H9 (cell line): ENCODE results near the gene ERC1. TPM values are rescaled to one million over a fixed set of nuclear protein-coding genes. Genes with fewer than 3 reads are reported as not detected.

ENCODE experiments used
- DNase-seq: peaks from one replicate; pipeline ENCODE4 v3.0.0-alpha.2; 2017
- H2AFZ ChIP-seq: one replicate; pipeline ENCODE4 v1.6.1; 2013; ENCODE audit warnings: mild to moderate bottlenecking, low read length, control low read depth, moderate library complexity
- H2AK5ac ChIP-seq: 2 replicates; pipeline ENCODE4 v1.6.1; 2013; ENCODE audit warnings: low read length, control low read depth, mixed read lengths; ENCODE audit not compliant: insufficient read length
- H2BK120ac ChIP-seq: one replicate; pipeline ENCODE4 v1.6.1; 2013; ENCODE audit warnings: low read depth, mild to moderate bottlenecking, low read length, control low read depth, inconsistent platforms; ENCODE audit not compliant: poor library complexity, severe bottlenecking
- H2BK12ac ChIP-seq: 2 replicates; pipeline ENCODE4 v1.6.1; 2013; ENCODE audit warnings: low read length, control low read depth, mixed read lengths, low read depth; ENCODE audit not compliant: insufficient read length
- H2BK15ac ChIP-seq: 2 replicates; pipeline ENCODE4 v1.6.1; 2013; ENCODE audit warnings: low read depth, low read length, control low read depth
- H2BK20ac ChIP-seq: one replicate; pipeline ENCODE4 v1.6.1; 2013; ENCODE audit warnings: low read depth, mild to moderate bottlenecking, low read length, control low read depth, inconsistent platforms; ENCODE audit not compliant: poor library complexity, severe bottlenecking
- H2BK5ac ChIP-seq: 2 replicates; pipeline ENCODE4 v1.6.1; 2013; ENCODE audit warnings: low read length, control low read depth, mixed read lengths; ENCODE audit not compliant: insufficient read length
- H3K14ac ChIP-seq: 2 replicates; pipeline ENCODE4 v1.6.1; 2013; ENCODE audit warnings: low read length, control low read depth; ENCODE audit not compliant: insufficient read depth
- H3K18ac ChIP-seq: 2 replicates; pipeline ENCODE4 v1.6.1; 2013; ENCODE audit warnings: low read depth, mild to moderate bottlenecking, mixed read lengths, low read length, control low read depth; ENCODE audit not compliant: insufficient read length
- H3K23ac ChIP-seq: 2 replicates; pipeline ENCODE4 v1.6.1; 2013; ENCODE audit warnings: low read length, control low read depth, mixed read lengths, low read depth; ENCODE audit not compliant: insufficient read length
- H3K23me2 ChIP-seq: 2 replicates; pipeline ENCODE4 v1.6.1; 2013; ENCODE audit warnings: low read depth, mild to moderate bottlenecking, mixed read lengths, low read length, control low read depth; ENCODE audit not compliant: insufficient read length, poor library complexity, severe bottlenecking
- H3K27ac ChIP-seq: 2 replicates; pipeline ENCODE4 v1.5.1; 2013; ENCODE audit warnings: low read length, control low read depth, mixed read lengths, low read depth; ENCODE audit not compliant: insufficient read length
- H3K27me3 ChIP-seq: 2 replicates; pipeline ENCODE4 v1.6.1; 2013; ENCODE audit warnings: low read length, control low read depth, inconsistent platforms; ENCODE audit not compliant: insufficient read depth
- H3K4ac ChIP-seq: 2 replicates; pipeline ENCODE4 v1.6.1; 2013; ENCODE audit warnings: low read depth, mild to moderate bottlenecking, control low read depth, inconsistent platforms, low read length, moderate library complexity
- H3K4me1 ChIP-seq: 2 replicates; pipeline ENCODE4 v1.6.1; 2013; ENCODE audit warnings: low read length, control low read depth, inconsistent platforms; ENCODE audit not compliant: insufficient read depth
- H3K4me2 ChIP-seq: 2 replicates; pipeline ENCODE4 v1.6.1; 2013; ENCODE audit warnings: low read length, control low read depth, mixed read lengths; ENCODE audit not compliant: insufficient read length, insufficient read depth
- H3K56ac ChIP-seq: 2 replicates; pipeline ENCODE4 v1.6.1; 2013; ENCODE audit warnings: low read depth, mild to moderate bottlenecking, mixed read lengths, low read length, control low read depth; ENCODE audit not compliant: insufficient read length
- H3K79me1 ChIP-seq: 2 replicates; pipeline ENCODE4 v1.6.1; 2013; ENCODE audit warnings: low read depth, mild to moderate bottlenecking, moderate library complexity, low read length, control low read depth, inconsistent platforms; ENCODE audit not compliant: insufficient read depth, poor library complexity, severe bottlenecking
- H3K79me2 ChIP-seq: 2 replicates; pipeline ENCODE4 v1.6.1; 2013; ENCODE audit warnings: low read length, control low read depth, inconsistent platforms; ENCODE audit not compliant: insufficient read depth
- H3K9ac ChIP-seq: 2 replicates; pipeline ENCODE4 v1.6.1; 2013; ENCODE audit warnings: low read length, control low read depth, mixed read lengths; ENCODE audit not compliant: insufficient read length; ENCODE audit errors: extremely low read depth
- H3K9me3 ChIP-seq: one replicate; pipeline ENCODE4 v1.6.1; 2013; ENCODE audit warnings: low read depth, low read length, inconsistent platforms; ENCODE audit not compliant: control insufficient read depth
- H3T11ph ChIP-seq: one replicate; pipeline ENCODE4 v1.6.1; 2013; ENCODE audit warnings: mild to moderate bottlenecking, low read length, control low read depth, inconsistent platforms
- H4K20me1 ChIP-seq: one replicate; pipeline ENCODE4 v1.6.1; 2013; ENCODE audit not compliant: control insufficient read depth, insufficient read length, insufficient read depth
- H4K5ac ChIP-seq: 2 replicates; pipeline ENCODE4 v1.6.1; 2013; ENCODE audit warnings: low read depth, mild to moderate bottlenecking, mixed read lengths, low read length, control low read depth; ENCODE audit not compliant: insufficient read length
- H4K8ac ChIP-seq: replicated peaks from 2 replicates; pipeline ENCODE4 v1.6.1; 2013; ENCODE audit warnings: low read length, control low read depth, mixed read lengths, low read depth; ENCODE audit not compliant: insufficient read length
- H4K91ac ChIP-seq: 2 replicates; pipeline ENCODE4 v1.6.1; 2013; ENCODE audit warnings: low read depth, mild to moderate bottlenecking, moderate library complexity, mixed read lengths, low read length, control low read depth; ENCODE audit not compliant: insufficient read length
- H3K27ac Mint-ChIP-seq, 3 experiments: 2 replicates in 2 of 3; 3 replicates in 1 of 3; pipeline ENCODE4 v1.8.0; 2020 to 2021; ENCODE audit warnings: mixed read lengths in 3 of 3, mild to moderate bottlenecking in 1 of 3, moderate library complexity in 1 of 3
- H3K27me3 Mint-ChIP-seq: 2 replicates; pipeline ENCODE4 v1.8.0; 2021; ENCODE audit warnings: low read depth, mild to moderate bottlenecking, moderate library complexity, mixed read lengths
- H3K36me3 Mint-ChIP-seq, 3 experiments: 2 replicates in 2 of 3; 3 replicates in 1 of 3; pipeline ENCODE4 v1.8.0; 2020 to 2021; ENCODE audit warnings: low read depth in 3 of 3, mixed read lengths in 3 of 3; ENCODE audit not compliant: insufficient read depth in 1 of 3
- H3K4me1 Mint-ChIP-seq, 2 experiments: 2 replicates each; pipeline ENCODE4 v1.8.0; 2020; ENCODE audit warnings: mixed read lengths in 2 of 2
- H3K4me3 Mint-ChIP-seq, 2 experiments: 2 replicates in 1 of 2; 3 replicates in 1 of 2; pipeline ENCODE4 v1.8.0; 2020 to 2021; ENCODE audit warnings: mild to moderate bottlenecking in 2 of 2, mixed read lengths in 2 of 2, moderate library complexity in 1 of 2
- H3K9me3 Mint-ChIP-seq, 2 experiments: 2 replicates in 1 of 2; 3 replicates in 1 of 2; pipeline ENCODE4 v1.8.0; 2020; ENCODE audit warnings: mild to moderate bottlenecking in 2 of 2, mixed read lengths in 2 of 2, moderate library complexity in 1 of 2
- WGBS: extraction: QIAGEN DNeasy Blood & Tissue Kit; methylation state at CpG from one replicate; pipeline ENCODE4 v1.1.7; 2013; ENCODE audit warnings: missing lambda C conversion rate, low lambda C conversion rate, mixed read lengths; ENCODE audit not compliant: insufficient read length; ENCODE audit errors: extremely low coverage; 5-methylcytosine and 5-hydroxymethylcytosine counted together
- total RNA-seq: library from RNA; stranded (reverse); gene quantifications from 2 replicates; pipeline ENCODE4 v1.2.1, GENCODE V29; 2021
- TF ChIP-seq, protein P1 (sequence below): fragments of 200-600 bp; sonication (generic); conservative IDR thresholded peaks from 3 replicates; pipeline ENCODE4 v1.8.0; 2021; ENCODE audit warnings: antibody characterized with exemption, mild to moderate bottlenecking

The ERC1 gene
- total RNA-seq, 1 experiment from 2014 or later = 51.2 TPM

- Histone ChIP-seq H4K91ac (no peak overlapping the region), H3K23ac (no peak overlapping the region), H3K4me2 (no peak overlapping the region), H3T11ph (no peak overlapping the region), H4K20me1 (no peaks in the 10 kb centered on the region), H3K23me2 (no peaks in the 10 kb centered on the region), H2BK20ac (no peak overlapping the region), H3K79me2 (peaks cover 2% of the 10 kb centered on the region; the same call in 1 of the 2 replicates), H3K56ac (no peak overlapping the region), H2BK15ac (no peak overlapping the region), H3K27ac (no peak overlapping the region), H3K18ac (no peak overlapping the region), H3K27me3 (no peaks in the 10 kb centered on the region), H3K79me1 (peaks cover 3% of the 10 kb centered on the region), H3K9me3 (no peaks in the 10 kb centered on the region), H3K4me1 (no peaks in the 10 kb centered on the region), H2BK12ac (no peak overlapping the region), H3K9ac (no peak overlapping the region), H3K14ac (no peak overlapping the region), H4K8ac (no peak overlapping the region), H2BK5ac (no peak overlapping the region), H2BK120ac (no peak overlapping the region), H2AFZ (no peak overlapping the region), H2AK5ac (no peak overlapping the region), H3K4ac (no peak overlapping the region), H4K5ac (no peak overlapping the region)
- Mint-ChIP-seq H3K4me1 (no peaks in the 10 kb centered on the region), H3K4me3 (no peak overlapping the region), H3K27me3 (no peaks in the 10 kb centered on the region), H3K9me3 (no peaks in the 10 kb centered on the region), H3K27ac (no peak overlapping the region), H3K36me3 (no peaks in the 10 kb centered on the region)
- DNase-seq = no peak
- no CpG with 5 or more reads among the region's 9 CpGs for WGBS
- TF ChIP-seq, protein P1, sequence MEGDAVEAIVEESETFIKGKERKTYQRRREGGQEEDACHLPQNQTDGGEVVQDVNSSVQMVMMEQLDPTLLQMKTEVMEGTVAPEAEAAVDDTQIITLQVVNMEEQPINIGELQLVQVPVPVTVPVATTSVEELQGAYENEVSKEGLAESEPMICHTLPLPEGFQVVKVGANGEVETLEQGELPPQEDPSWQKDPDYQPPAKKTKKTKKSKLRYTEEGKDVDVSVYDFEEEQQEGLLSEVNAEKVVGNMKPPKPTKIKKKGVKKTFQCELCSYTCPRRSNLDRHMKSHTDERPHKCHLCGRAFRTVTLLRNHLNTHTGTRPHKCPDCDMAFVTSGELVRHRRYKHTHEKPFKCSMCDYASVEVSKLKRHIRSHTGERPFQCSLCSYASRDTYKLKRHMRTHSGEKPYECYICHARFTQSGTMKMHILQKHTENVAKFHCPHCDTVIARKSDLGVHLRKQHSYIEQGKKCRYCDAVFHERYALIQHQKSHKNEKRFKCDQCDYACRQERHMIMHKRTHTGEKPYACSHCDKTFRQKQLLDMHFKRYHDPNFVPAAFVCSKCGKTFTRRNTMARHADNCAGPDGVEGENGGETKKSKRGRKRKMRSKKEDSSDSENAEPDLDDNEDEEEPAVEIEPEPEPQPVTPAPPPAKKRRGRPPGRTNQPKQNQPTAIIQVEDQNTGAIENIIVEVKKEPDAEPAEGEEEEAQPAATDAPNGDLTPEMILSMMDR = no peak
Observed at GRCh38 chr12:1073652-1074051, 82.6 kb downstream of the ERC1 start.
